Tibial nerve (tissue), 3 donors: ENCODE data around the gene EMILIN2.

Source experiments
- EP300 ChIP-seq, 2 donors: sonication (generic); formaldehyde crosslinking; IDR thresholded peaks; one replicate each; pipeline ENCODE4 v1.6.1; 2017; ENCODE audit warnings: antibody characterized with exemption in 2 of 2, mild to moderate bottlenecking in 1 of 2
- POLR2A ChIP-seq, 2 donors: fragments of 450-650 bp; IDR thresholded peaks; one replicate each; pipeline ENCODE4 v1.6.1; 2017; ENCODE audit warnings: antibody characterized with exemption in 2 of 2, mild to moderate bottlenecking in 2 of 2, moderate library complexity in 2 of 2

- no peak for TF ChIP-seq POLR2A (IDR thresholded peaks at IDR 0.05)
- TF ChIP-seq EP300 (IDR thresholded peaks at IDR 0.05) = no peak
Observed at GRCh38 chr18:2926528-2926927, 79.7 kb downstream of the EMILIN2 start.
